IgD-negative memory B cell (primary cell): ENCODE results near the gene PTGFR. TPM values are rescaled to one million over a fixed set of nuclear protein-coding genes. Genes with fewer than 3 reads are reported as not detected.

Source experiments
- polyA plus RNA-seq: library from polyadenylated mRNA; unstranded; fragments of 300-500 nt; fragmentation: Illumina TruSeq; gene quantifications from one replicate; pipeline ENCODE4 v1.2.3, GENCODE V29; 2021

Gene PTGFR
- polyA plus RNA-seq, 1 donor from 2014 or later = not detected

Other genes with a start within 250 kb of the PTGFR start
- 9.3 TPM for gene IFI44L, start 129.5 kb downstream of the PTGFR start, polyA plus RNA-seq
- 5.4 TPM for gene IFI44, start 158.9 kb downstream of the PTGFR start, polyA plus RNA-seq